Forelimb muscle (tissue), 1 donor: ENCODE measurements around the gene MOCS2. TPM values are rescaled to one million over a fixed set of nuclear protein-coding genes. Genes with fewer than 3 reads are reported as not detected.

Experiments used
- DNase-seq: peaks from one replicate; pipeline ENCODE4 v3.0.0-alpha.2; 2013; ENCODE audit warnings: low read depth
- polyA plus RNA-seq: library from polyadenylated mRNA; unstranded; fragments of 120-200 nt; gene quantifications from one replicate; pipeline ENCODE4 v1.2.1, GENCODE V29; 2013; ENCODE audit not compliant: insufficient read length

The MOCS2 gene
- polyA plus RNA-seq, 1 donor: 41.9 TPM

DNA sequence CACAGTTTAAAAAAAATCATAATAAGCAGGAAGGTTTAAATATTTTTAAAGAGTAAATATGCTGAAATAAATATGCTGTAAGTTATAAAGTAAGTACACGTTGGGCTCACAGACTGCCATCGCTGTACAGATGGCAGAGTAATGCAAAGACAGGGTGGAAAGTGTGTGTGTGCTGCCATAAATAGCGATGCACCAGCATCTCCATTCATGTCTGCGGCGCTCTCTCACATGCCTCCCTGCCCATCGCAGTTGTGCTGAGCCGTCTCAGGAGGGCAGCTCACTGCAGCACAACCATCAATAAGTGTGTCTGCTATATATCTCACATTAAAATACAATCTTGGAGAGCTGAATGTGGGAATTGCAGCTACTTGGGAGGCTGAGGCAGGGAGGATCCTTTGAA, 14.3 kb downstream of the MOCS2 start:
- no peak for DNase-seq

DNA sequence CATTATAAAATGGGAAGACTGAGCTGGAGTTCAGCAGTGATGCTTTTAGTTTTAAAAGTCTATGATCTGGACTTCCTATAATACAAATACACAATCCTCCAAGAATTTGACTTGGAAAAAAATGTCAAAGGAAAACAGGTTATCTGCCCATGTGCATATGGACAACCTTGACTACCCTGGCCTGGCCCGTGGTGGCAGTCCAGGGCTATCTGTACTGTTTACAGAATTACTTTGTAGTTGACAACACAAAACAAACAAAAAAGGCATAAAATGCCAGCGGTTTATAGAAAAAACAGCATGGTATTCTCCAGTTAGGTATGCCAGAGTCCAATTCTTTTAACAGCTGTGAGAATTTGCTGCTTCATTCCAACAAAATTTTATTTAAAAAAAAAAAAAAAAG, 17.3 kb downstream of the MOCS2 start:
- no peak for DNase-seq

DNA sequence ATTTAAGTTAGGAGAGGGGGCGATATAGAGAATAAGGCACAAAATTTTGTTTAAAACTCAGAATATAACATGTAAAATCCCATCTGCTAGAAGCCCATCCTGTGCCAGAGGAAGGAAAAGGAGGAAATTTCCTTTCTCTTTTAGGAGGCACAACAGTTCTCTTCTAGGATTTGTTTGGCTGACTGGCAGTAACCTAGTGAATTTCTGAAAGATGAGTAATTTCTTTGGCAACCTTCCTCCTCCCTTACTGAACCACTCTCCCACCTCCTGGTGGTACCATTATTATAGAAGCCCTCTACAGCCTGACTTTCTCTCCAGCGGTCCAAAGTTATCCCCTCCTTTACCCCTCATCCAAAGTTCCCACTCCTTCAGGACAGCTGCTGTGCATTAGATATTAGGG, 18.3 kb downstream of the MOCS2 start:
- no peak for DNase-seq

DNA sequence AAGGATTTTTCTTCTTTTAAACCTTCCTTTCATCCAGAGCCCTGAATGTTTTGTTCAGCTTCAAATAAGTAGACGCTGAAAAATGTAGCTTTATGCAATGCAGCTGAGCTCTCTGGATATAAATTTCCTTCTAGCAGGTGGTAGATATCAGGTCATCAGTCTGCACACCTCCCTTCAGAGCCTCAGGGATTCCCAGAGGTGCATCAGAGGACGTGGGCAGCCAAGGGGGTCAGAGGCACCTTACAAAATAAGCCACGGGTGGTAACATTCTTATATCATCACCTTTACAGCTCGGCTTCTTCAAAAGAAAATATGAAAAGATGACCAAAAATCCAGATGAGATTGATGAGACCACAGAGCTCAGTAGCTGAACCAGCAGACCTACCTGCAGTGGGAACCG, 19.3 kb downstream of the MOCS2 start:
- DNase-seq: no peak

DNA sequence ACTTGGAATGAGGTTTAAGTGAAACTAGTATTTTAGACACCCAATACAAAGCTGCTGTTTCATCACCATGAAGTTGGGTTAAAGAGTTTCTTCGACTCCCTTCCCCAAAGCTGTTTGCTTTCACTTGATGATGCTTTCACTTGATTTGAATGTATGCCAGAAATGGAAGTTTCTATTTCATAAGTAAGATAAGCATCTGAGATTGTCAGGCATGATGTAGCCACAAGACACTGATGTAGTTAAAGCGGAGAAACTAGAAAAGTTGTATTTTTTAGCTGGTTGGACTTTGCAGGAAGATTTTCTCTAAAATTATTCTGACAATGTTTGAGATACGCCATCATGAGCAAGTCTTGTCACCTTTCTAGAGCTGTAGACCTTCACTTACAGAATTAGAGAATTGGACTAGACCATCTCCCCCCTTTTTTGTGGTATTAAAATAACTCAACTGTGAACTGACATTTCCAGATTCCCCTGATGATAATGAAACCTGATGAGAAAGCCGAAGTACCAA, 20.0 kb downstream of the MOCS2 start:
- no peak for DNase-seq

DNA sequence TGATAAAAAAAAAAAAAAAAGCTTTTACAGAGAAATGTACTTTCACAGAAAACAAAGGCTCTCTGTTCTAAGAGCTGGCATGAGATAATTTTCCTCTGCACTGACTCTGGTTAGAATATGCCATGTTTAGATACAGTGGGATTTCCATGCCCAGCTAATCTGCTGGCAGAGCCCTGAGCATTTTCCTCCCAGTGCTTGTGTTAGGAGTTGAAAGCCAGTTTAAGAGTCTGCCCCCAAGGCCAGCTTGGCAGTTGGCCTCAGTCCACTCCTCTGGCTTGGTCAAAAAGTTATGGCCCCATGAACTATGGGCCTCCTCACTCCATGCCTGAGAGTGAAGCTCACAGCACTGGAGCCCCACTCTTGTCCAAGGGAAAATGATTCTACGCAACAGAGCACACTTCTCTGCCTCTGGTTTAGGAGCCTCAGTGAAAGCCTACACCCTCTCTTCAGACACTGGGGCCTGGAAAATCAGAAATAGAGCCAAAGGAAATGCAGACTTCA, 21.9 kb downstream of the MOCS2 start:
- DNase-seq: no peak

DNA sequence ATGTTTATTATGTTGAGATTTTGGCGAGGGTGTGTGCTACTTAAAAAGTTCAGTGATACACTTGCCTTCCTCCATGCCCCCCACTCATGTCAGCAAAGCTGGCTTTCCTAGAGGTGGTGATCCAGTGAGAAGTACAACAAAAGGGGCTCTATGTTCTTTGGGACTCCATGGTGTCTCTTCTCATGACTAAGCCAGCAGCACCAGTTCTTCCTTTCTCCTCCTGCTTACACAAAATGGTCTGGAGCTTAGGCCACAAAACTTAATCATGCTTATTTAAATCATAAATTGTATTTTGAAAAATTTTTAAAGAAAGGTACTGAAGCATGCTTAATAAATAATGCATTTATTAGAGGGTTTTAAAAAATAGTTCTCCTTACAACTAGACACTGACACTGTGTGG, 22.4 kb downstream of the MOCS2 start:
- no peak for DNase-seq

DNA sequence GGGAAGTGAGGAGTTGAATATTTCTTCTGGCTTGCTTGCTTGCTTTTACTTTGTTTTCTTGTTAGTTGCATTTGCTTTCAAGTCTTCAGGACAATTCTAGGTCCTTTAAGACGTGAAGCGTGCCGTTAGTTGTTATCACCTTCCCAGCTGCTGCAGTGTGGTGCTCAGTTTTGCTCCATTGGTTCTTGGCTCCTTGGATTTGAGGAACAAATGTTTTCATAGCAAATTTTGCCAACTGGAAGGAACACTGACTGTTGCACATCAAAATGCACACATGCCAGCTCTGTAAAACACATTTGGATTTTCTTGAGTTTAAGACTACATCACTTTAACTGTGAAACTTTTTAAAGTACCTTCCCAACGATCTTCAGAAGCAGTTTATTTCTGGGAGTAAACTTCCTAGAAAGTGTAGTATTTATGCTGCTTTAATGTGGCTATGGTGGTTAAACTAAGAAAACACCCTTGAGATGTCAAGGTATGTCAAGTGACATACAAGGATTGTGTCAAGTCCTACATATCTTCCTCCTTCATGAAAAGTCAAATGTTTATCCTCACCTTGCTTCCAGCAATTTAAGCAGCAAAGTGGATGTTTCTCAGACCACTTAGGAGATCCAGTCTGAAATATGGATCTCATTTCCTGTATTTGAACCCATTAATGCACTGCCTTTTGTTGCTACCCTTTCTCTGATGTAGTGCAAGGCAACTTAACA, 24.9 kb downstream of the MOCS2 start:
- no peak for DNase-seq

DNA sequence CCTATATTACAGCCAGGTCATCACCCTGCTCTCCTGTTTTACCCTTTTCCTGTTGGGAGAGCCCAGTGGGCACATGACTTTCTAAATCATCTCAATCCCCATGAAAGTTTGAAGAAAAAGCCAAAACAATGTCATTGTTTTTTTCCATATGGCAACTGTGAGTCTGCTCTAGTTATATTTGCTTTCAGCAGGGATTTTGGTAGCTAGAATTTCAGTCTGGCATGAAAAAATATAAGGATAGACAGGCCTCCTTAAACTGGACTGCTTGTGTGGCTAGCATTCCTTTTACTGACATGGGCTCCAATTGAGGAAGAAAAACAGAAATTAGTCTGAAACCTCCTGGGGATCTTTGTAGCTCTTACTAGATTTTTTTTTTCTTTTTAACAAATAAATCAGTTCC, 25.6 kb downstream of the MOCS2 start:
- no peak for DNase-seq

DNA sequence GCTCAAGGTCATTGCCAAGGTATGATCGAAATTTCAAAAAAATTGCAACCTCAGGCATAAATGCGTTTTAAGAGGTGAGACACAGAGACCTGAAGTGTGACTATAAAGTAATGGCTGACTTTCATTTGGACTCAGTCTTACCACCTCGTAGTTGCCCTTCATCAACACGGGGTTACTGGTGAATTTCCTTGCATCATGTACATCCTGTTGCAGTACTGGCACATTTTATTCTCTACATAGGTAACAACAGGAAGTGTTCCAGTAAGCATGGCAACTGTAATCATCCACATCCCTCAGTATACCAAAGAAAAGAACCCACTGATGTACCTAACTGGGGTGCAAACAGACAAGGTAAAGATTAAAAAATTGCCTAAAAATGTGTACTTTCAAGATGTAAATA, 29.3 kb downstream of the MOCS2 start:
- no peak for DNase-seq

DNA sequence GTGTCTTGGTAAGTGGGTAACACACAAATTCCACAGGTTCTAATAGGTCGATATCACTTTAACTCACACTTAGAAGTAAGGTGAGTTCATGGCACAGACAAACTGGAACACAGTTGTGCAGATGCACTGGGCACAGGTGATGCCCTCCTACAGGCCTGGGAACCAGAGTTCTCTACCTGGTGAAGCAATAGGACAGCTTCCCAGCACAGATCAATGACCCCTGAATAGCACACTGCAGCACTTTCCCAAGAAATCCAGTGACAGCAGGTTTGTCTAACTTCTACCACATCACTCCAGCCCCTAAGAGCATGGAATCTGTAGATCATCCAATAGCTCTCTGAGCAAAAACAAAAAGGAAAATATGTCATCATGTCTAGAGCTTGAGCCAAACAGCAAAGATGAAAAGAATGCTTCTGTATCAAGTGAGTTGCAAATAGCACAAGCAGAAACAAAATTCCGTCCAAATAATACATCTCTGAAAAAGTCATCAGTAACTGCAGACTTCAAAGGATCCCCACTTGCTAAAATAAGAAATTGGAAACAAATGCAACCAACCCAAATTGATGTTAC, 33.5 kb downstream of the MOCS2 start:
- no peak for DNase-seq

DNA sequence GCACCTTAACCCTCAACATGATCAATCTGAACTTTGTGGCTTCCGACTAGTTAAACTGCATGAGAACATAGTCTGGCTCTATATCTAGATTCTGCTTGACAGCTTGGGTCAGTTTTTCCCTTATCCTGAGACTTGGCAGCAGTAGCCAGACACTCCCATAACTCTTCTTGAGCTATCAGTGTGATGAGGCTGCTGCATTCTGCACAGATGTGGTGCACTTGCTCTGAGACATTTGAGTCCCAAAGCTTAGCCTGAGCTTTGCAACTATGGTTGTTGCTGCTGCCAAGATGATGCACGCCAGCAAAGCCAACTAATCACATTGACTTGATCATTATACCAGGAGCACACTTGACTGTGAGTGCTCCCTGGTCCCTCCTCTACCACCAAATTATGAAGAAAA, 36.2 kb downstream of the MOCS2 start:
- no peak for DNase-seq

DNA sequence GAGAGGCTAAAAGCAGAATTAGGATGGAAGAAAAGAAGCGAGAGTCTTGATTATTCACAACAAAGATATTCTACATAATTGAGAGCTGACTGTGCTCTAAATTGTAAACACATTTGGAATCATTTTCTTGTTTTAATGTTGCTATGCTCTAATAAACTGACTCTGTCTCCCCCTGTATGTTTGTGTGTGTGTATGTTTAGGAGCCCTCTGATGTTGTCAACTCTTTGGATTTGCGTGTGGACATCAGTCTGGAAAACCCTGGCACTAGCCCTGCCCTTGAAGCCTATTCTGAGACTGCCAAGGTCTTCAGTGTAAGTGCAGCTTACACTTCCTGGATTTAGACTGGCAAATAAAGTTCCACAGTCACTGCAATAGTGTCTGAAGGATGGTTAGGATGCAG, 37.8 kb downstream of the MOCS2 start:
- no peak for DNase-seq

DNA sequence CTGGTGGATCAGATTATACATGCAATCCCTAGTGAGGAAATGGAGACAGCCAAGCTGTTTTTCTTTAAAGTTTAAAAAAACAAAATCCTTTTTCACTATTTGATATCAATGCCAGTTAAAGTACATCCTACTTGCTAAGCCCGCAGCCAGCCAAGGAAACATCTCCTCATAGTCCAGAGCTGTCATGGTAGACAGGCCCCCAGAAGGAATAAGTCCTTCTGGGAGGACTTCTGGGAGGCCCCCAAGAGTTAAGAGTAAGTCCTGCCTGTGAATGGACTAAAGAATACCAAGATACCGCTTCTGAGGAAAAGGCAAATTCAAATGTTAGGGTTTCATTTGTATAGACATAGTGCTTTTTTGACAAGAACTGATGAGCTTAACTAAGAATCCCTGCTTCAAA, 38.3 kb downstream of the MOCS2 start:
- DNase-seq: no peak

DNA sequence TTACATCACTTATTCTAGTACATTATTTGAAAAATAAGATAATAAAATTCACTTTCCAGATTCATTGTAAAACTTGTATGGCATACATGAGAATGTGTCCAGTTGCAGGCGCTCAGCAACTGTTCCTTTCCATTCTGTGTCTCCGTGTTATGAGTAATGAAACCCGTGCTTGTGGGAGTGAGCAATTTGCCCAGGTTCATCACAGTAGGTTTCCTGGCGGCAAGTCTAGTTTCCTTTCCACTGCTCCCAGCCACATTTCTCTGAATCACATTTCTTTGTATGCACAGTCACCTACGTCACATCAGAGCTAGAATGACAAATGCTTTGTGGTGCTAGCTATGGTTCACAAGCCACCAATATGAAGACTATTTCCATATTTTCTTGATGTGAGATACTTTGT, 39.9 kb downstream of the MOCS2 start:
- no peak for DNase-seq

DNA sequence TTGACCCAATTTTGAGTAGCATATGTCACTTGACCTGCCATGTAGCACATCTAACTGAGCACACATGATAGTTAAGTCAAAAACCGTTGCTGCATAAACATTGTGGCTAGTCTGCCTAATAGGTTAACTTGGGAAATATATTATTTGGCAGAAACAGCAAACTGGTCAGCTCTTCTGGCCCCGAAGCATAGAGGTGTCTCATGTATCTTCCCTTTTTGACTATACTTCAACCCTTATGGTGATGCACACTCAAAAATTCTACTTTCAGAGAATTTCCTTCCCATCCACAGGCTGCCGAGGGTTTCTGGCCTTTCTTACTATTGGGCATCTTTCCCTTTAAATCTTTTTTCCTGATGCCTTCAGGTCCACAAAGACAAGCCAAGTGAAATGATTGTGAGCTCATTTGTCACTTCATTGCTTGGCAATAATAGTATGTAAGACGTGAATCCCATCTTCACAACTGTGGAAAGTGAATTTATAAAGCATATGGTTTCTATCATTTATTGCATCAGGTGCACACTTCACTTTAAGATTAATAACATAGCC, 41.2 kb downstream of the MOCS2 start:
- DNase-seq: no peak

DNA sequence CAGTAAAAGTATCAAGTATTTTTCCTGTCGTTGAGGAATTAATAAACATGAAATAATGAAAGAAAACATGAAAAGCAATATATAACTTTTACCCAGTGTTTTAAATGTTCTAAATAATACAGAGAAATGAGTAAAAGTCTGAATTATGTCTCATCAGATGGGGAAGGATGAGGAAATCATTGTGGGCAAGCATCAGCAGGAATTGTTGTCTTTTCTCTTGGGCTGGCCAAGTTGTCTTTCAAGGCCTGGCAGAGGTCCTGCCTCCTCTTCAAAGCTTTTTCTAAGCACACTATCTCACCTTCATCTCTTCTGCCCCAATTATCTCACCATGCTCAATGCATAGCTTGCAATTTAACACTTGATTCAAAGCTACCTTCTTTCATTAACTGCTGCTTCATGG, 41.9 kb downstream of the MOCS2 start:
- DNase-seq: no peak

DNA sequence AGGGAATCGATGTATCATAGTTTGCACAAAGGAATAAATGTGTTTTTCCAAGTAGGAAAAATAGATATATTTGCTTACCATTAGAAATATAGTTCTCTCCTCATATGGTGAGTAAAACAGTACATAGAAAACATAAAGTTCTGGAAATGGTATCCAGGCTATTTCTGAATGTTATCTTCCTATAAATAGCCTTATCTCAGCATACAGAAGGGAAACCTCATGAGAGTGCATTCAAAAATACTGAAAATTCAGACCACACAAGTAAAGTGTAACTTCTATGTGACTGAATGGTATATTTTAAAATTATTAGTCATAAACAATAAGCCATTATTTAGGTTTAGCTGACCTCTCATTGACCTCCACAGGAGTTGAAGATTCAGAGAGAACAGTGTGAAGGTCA, 43.5 kb downstream of the MOCS2 start:
- no peak for DNase-seq

DNA sequence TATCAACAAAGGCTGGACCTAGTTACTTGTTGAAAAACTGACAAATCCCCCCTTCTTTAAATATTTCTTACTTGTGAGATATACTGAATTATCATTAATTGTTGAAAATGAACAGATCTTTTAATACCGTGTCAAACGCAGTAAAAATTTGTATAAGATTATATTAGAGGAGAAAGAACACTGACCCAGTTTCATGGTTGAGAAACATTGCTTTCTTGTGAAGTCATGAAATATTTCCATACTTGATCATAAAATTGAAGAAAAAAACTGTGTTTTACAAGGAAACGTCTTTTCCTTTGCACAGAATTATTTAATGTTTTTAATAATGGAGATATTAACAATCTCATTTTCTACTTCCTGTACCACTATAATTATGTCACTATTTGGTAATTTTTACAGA, 45.8 kb downstream of the MOCS2 start:
- no peak for DNase-seq

DNA sequence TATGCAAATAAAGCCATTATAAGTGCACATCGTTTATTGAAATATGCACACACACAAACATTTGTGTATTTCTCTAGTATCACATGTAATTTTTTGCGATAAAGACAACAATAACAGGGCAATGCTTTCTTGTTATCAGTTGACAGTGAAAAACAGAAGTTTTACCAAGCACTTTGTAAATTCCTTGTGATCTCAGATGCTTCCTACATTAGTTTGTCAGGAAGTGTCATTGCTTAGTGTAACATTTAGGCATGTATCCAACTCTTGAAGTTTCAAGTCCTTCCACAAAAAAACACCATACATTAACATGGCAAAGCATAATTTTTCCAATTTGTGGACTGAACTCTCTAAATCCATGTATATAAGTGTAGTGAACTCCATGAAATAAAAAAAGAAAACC, 46.4 kb downstream of the MOCS2 start:
- no peak for DNase-seq

DNA sequence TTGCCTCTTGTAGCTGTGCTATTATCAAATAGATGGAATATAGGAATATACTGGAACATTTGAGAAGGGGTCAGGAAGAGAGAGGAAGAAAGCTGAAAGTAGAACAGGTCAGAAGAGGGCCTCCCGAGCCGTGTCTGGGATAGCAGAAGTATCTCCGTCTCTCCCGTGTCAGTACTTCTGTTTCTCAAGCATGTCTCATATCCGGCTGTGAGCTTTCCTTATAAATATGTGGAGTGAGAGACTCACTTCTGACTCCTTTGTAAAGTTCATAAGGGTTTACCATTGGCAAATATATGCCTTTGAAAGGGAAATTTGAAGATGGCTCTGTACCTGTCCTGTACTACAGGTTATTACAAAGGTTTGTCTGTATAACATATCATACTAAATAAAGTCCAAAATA, 50.3 kb downstream of the MOCS2 start:
- no peak for DNase-seq

DNA sequence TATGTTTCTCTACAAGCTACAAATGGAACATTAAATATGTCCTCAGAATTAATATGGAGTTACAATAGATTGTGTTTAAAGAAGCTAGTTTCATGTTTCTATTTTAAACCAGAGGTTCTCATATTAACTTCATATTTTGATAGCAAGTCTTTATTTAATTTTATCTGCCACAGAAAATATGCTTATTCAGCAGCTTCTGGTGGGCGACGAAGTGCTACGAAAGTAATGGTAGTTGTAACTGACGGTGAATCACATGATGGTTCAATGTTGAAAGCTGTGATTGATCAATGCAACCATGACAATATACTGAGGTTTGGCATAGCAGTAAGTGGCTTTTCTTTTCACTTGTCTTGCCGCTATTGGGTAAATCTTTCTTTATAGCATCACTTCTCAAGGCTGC, 54.2 kb downstream of the MOCS2 start:
- DNase-seq: no peak

DNA sequence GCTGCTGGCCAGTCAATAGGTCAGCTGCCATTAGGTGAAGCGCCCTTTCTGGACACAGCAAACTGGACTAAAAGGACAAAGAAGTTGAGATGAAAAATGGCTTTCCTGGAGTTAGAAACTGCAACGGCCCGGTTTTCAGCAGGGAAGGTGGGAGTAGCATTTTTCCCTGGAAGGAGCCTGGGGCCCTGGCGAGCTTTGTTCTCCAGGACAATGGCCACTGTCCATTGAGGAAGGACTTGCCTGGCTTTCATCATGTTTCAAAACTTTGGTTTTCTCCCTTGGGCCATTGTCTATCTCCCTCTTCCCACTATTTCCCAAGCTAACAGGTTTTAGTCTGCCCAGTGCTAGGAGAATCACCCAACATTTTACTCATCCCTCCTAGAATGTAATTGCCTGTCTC, 56.2 kb downstream of the MOCS2 start:
- DNase-seq: no peak
